Measurements from ENCODE around the gene BANP. TPM values are rescaled to one million over a fixed set of nuclear protein-coding genes. Genes with fewer than 3 reads are reported as not detected.
"Not testable (repeated sequence)": the region's sequence is repeated elsewhere in the genome, so short reads cannot be mapped to it uniquely, and the experiment has no call there.

Gene BANP
- total RNA-seq, 1 donor from 2014 or later = 28.2 TPM

DNA sequence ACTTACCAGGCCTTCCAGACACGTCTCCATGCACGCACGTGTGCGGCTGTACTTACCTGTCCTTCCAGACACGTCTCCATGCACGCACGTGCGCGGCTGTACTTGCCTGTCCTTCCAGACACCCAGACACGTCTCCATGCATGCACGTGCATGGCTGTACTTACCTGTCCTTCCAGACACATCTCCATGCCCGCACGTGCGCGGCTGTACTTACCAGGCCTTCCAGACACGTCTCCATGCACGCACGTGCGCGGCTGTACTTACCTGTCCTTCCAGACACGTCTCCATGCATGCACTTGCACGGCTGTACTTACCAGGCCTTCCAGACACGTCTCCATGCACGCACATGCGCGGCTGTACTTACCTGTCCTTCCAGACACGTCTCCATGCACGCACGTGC is 47.8 kb downstream of the BANP start:
- H3K4me3 ChIP-seq (ENCODE audit: low read length in 3 of 3); H3K36me3 ChIP-seq (ENCODE audit: control insufficient read depth in 3 of 3, insufficient read depth in 3 of 3, low read length in 3 of 3); H3K4me1 ChIP-seq (ENCODE audit: control insufficient read depth in 3 of 3, insufficient read depth in 3 of 3, low read length in 3 of 3); H3K27ac ChIP-seq (ENCODE audit: low read depth, low read length); H3K9ac ChIP-seq (ENCODE audit: low read depth in 1 of 3, low read length in 3 of 3); H3K27me3 ChIP-seq (ENCODE audit: control insufficient read depth in 3 of 3, insufficient read depth in 3 of 3, low read length in 3 of 3); H3K9me3 ChIP-seq (ENCODE audit: control insufficient read depth in 3 of 3, low read length in 3 of 3): not testable (repeated sequence)

DNA sequence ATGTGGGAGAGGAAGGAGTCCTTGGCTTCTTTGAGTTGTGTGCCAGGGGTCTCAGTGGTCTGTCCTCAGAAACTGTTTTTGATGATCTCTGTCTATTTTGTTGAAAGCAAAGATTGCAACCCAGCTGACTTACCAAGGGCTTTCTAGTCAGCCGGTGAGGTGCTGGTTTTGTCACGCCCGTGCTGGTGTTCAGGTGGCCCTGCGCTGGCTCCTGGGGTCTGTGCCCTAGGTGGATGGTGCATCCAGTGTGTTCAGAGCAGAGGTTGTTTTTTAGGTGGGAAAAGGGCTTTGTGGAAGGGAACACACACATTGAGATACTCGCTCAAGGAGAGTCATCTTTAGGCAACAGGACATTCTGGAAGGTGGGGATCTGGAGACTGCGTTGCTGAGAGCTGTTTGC is 51.0 kb downstream of the BANP start:
- Histone ChIP-seq H3K9me3 (ENCODE audit: control insufficient read depth in 3 of 3, low read length in 3 of 3) (no peaks in the 10 kb centered on the region), H3K4me3 (ENCODE audit: low read length in 3 of 3) (no peak overlapping the region), H3K27me3 (ENCODE audit: control insufficient read depth in 3 of 3, insufficient read depth in 3 of 3, low read length in 3 of 3) (no peaks in the 10 kb centered on the region), H3K27ac (ENCODE audit: low read depth, low read length) (no peak overlapping the region), H3K4me1 (ENCODE audit: control insufficient read depth in 3 of 3, insufficient read depth in 3 of 3, low read length in 3 of 3) (peaks cover 0 to 3% (median 0%) of the 10 kb centered on the region in 3 donors), H3K9ac (ENCODE audit: low read depth in 1 of 3, low read length in 3 of 3) (no peak overlapping the region), H3K36me3 (ENCODE audit: control insufficient read depth in 3 of 3, insufficient read depth in 3 of 3, low read length in 3 of 3) (peaks cover 7 to 17% (median 11%) of the 10 kb centered on the region in 3 donors)

DNA sequence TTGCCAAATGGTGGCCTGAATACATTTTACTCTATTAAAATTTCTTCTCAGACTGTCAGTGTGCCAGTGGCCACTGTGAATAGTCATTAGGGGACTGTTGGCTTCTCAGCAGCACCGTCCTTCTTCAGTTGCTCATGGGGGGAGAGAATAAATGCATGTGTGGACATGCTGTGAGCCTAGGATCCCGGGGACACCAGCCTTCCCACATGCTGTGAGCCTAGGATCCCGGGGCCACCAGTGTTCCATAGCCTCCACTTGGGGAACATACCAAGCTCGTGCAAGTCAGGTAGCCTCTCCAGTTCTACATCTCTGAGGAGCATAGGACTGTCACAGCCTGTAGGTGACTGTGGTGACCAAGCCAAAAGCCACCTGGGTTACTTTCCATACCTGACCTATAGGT is 51.5 kb downstream of the BANP start:
- Histone ChIP-seq H3K27me3 (ENCODE audit: control insufficient read depth in 3 of 3, insufficient read depth in 3 of 3, low read length in 3 of 3) (no peaks in the 10 kb centered on the region), H3K9ac (ENCODE audit: low read depth in 1 of 3, low read length in 3 of 3) (no peak overlapping the region), H3K9me3 (ENCODE audit: control insufficient read depth in 3 of 3, low read length in 3 of 3) (no peaks in the 10 kb centered on the region), H3K27ac (ENCODE audit: low read depth, low read length) (no peak overlapping the region), H3K4me3 (ENCODE audit: low read length in 3 of 3) (no peak overlapping the region), H3K36me3 (ENCODE audit: control insufficient read depth in 3 of 3, insufficient read depth in 3 of 3, low read length in 3 of 3) (peaks cover 10 to 20% (median 15%) of the 10 kb centered on the region in 3 donors), H3K4me1 (ENCODE audit: control insufficient read depth in 3 of 3, insufficient read depth in 3 of 3, low read length in 3 of 3) (peaks cover 0 to 3% (median 0%) of the 10 kb centered on the region in 3 donors)

DNA sequence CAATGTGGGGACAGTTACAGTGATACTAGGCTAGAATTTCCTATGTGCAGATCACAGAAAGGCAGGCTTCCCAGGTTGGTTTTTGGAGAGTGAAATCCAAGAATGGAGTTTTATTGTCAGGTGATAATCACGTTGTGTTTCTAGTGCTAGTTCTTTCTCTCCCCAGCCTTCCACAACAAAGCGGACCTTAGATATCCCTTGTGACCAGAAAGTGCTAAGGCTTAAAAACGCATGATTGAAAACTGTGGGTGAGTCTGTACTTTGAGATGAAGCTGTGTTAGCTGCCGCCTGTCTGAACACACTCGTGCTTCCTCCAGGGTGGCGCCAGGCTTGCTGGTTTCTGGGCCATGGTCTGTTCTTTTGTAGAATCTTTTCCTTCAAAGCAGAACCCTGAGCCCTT is 52.1 kb downstream of the BANP start:
- Histone ChIP-seq H3K9ac (ENCODE audit: low read depth in 1 of 3, low read length in 3 of 3) (no peak overlapping the region), H3K27ac (ENCODE audit: low read depth, low read length) (no peak overlapping the region), H3K4me3 (ENCODE audit: low read length in 3 of 3) (no peak overlapping the region), H3K9me3 (ENCODE audit: control insufficient read depth in 3 of 3, low read length in 3 of 3) (no peaks in the 10 kb centered on the region), H3K4me1 (ENCODE audit: control insufficient read depth in 3 of 3, insufficient read depth in 3 of 3, low read length in 3 of 3) (peaks cover 0 to 3% (median 0%) of the 10 kb centered on the region in 3 donors), H3K27me3 (ENCODE audit: control insufficient read depth in 3 of 3, insufficient read depth in 3 of 3, low read length in 3 of 3) (no peaks in the 10 kb centered on the region), H3K36me3 (ENCODE audit: control insufficient read depth in 3 of 3, insufficient read depth in 3 of 3, low read length in 3 of 3) (peaks cover 14 to 24% (median 18%) of the 10 kb centered on the region in 3 donors)

DNA sequence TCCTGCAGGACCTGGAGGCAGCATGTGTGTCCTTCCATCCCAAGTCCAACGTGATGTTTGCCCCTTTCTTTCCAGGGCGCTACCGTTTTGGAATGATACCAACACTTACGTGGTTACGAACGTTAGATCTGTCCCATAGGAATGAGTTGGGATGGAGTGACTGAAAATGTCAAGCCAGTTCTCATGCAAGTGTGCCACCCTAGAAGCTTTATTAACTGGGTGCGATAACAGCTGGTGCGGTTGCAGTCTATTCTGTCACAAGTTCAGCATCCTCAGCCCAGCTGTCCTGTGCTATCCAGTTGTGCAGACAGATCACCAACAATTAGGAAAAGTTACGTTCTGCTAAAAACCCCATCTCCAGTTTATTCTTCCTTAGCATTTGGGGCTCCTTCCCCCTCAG is 52.5 kb downstream of the BANP start:
- no peak overlapping the region for H3K4me3 ChIP-seq (ENCODE audit: low read length in 3 of 3)
- peaks cover 0 to 3% (median 0%) of the 10 kb centered on the region in 3 donors for H3K4me1 ChIP-seq (ENCODE audit: control insufficient read depth in 3 of 3, insufficient read depth in 3 of 3, low read length in 3 of 3)
- no peaks in the 10 kb centered on the region for H3K9me3 ChIP-seq (ENCODE audit: control insufficient read depth in 3 of 3, low read length in 3 of 3)
- H3K27me3 ChIP-seq (ENCODE audit: control insufficient read depth in 3 of 3, insufficient read depth in 3 of 3, low read length in 3 of 3) = no peaks in the 10 kb centered on the region
- no peak overlapping the region for H3K27ac ChIP-seq (ENCODE audit: low read depth, low read length)
- peaks cover 14 to 24% (median 18%) of the 10 kb centered on the region in 3 donors for H3K36me3 ChIP-seq (ENCODE audit: control insufficient read depth in 3 of 3, insufficient read depth in 3 of 3, low read length in 3 of 3)
- no peak overlapping the region for H3K9ac ChIP-seq (ENCODE audit: low read depth in 1 of 3, low read length in 3 of 3)

DNA sequence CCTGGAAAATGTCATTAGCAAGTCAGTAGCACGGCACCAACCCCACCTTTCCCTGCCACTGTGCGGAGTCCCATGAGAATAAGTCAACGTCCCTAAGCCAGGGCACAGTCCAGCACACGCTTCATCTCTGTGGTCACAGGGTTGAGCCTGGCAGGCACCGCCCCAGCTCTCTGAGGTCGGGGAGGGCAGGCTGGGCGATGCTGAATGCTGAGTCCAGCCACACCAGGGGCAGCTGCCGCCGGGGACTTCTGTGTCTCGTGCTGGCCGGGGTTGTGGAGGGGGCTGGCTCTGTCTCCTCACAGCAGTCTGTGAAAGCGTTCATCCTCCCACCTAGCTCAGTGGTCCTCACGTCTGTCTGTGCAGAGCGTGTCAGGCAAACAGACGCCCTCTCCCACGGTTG is 53.2 kb downstream of the BANP start:
- no peak overlapping the region for H3K27ac ChIP-seq (ENCODE audit: low read depth, low read length)
- H3K4me1 ChIP-seq (ENCODE audit: control insufficient read depth in 3 of 3, insufficient read depth in 3 of 3, low read length in 3 of 3) = peaks cover 0 to 3% (median 0%) of the 10 kb centered on the region in 3 donors
- H3K27me3 ChIP-seq (ENCODE audit: control insufficient read depth in 3 of 3, insufficient read depth in 3 of 3, low read length in 3 of 3) = no peaks in the 10 kb centered on the region
- H3K9ac ChIP-seq (ENCODE audit: low read depth in 1 of 3, low read length in 3 of 3) = no peak overlapping the region
- peaks cover 14 to 21% (median 18%) of the 10 kb centered on the region in 3 donors for H3K36me3 ChIP-seq (ENCODE audit: control insufficient read depth in 3 of 3, insufficient read depth in 3 of 3, low read length in 3 of 3)
- H3K4me3 ChIP-seq (ENCODE audit: low read length in 3 of 3) = no peak overlapping the region
- no peaks in the 10 kb centered on the region for H3K9me3 ChIP-seq (ENCODE audit: control insufficient read depth in 3 of 3, low read length in 3 of 3)

DNA sequence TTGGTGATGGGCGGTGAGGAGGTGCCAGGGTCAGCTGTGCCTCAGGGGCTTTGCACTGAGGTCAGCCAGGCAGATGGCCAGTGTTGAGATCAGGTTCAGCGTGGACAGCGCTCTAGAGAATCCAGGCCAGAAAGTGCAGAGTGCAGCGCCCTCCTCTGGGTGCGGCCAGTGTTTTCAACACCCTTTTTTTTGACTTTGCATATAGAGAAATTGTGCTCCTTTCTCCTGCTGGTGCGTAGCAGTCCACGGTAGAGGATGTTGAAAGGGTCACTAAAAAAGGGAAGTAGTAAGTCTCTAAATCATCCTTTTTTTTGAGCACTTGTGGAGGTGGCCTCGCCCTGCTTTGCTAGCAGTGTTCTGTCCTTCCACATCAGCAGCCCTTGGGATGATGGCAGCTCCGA is 53.9 kb downstream of the BANP start:
- no peak overlapping the region for H3K4me3 ChIP-seq (ENCODE audit: low read length in 3 of 3)
- H3K4me1 ChIP-seq (ENCODE audit: control insufficient read depth in 3 of 3, insufficient read depth in 3 of 3, low read length in 3 of 3) = peaks cover 0 to 3% (median 0%) of the 10 kb centered on the region in 3 donors
- no peaks in the 10 kb centered on the region for H3K27me3 ChIP-seq (ENCODE audit: control insufficient read depth in 3 of 3, insufficient read depth in 3 of 3, low read length in 3 of 3)
- no peak overlapping the region for H3K27ac ChIP-seq (ENCODE audit: low read depth, low read length)
- H3K36me3 ChIP-seq (ENCODE audit: control insufficient read depth in 3 of 3, insufficient read depth in 3 of 3, low read length in 3 of 3) = peaks cover 14 to 26% (median 18%) of the 10 kb centered on the region in 3 donors
- H3K9ac ChIP-seq (ENCODE audit: low read depth in 1 of 3, low read length in 3 of 3) = no peak overlapping the region
- no peaks in the 10 kb centered on the region for H3K9me3 ChIP-seq (ENCODE audit: control insufficient read depth in 3 of 3, low read length in 3 of 3)

DNA sequence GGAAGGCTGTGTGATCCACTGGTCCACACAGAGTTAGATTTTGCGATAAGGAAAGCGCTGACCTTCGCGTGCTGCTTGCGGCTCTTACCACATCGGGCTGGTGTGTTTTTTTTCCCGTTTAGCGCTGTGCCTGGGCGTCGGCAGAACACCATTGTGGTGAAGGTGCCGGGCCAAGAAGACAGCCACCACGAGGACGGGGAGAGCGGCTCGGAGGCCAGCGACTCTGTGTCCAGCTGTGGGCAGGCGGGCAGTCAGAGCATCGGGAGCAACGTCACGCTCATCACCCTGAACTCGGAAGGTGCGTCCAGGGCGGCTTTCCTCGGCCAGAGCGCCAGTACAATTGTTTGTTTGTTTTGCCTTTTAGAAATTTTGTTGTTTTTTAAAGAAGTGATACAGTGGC is 54.7 kb downstream of the BANP start:
- H3K36me3 ChIP-seq (ENCODE audit: control insufficient read depth in 3 of 3, insufficient read depth in 3 of 3, low read length in 3 of 3) = peaks cover 20 to 32% (median 25%) of the 10 kb centered on the region in 3 donors
- H3K4me3 ChIP-seq (ENCODE audit: low read length in 3 of 3) = no peak overlapping the region
- no peak overlapping the region for H3K27ac ChIP-seq (ENCODE audit: low read depth, low read length)
- no peak overlapping the region for H3K9ac ChIP-seq (ENCODE audit: low read depth in 1 of 3, low read length in 3 of 3)
- peaks cover 0 to 5% (median 0%) of the 10 kb centered on the region in 3 donors for H3K4me1 ChIP-seq (ENCODE audit: control insufficient read depth in 3 of 3, insufficient read depth in 3 of 3, low read length in 3 of 3)
- H3K9me3 ChIP-seq (ENCODE audit: control insufficient read depth in 3 of 3, low read length in 3 of 3) = no peaks in the 10 kb centered on the region
- H3K27me3 ChIP-seq (ENCODE audit: control insufficient read depth in 3 of 3, insufficient read depth in 3 of 3, low read length in 3 of 3) = no peaks in the 10 kb centered on the region

DNA sequence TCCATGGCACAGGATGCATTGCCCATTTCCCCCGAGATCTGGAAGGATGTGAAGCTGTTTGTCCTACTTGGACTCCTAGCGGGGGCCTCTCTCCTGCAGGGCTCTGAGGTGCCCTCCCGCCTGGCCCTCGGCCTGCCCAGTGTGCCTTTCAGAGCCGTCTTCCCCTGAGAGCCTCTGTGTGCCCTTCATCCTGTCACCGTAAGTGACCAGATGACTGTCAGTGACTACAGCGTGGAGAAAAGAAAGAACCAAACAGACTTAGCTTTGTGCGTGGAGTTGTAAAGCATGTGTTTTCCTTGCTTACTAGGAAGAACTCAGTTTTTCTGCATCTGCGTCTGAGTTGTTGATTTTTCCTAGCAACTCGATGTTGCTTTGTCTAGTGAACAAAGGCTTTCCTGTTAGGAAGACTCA is 56.1 kb downstream of the BANP start:
- Histone ChIP-seq H3K4me1 (ENCODE audit: control insufficient read depth in 3 of 3, insufficient read depth in 3 of 3, low read length in 3 of 3) (peaks cover 0 to 5% (median 0%) of the 10 kb centered on the region in 3 donors), H3K36me3 (ENCODE audit: control insufficient read depth in 3 of 3, insufficient read depth in 3 of 3, low read length in 3 of 3) (peaks cover 20 to 32% (median 26%) of the 10 kb centered on the region in 3 donors), H3K9me3 (ENCODE audit: control insufficient read depth in 3 of 3, low read length in 3 of 3) (no peaks in the 10 kb centered on the region), H3K27ac (ENCODE audit: low read depth, low read length) (no peak overlapping the region), H3K9ac (ENCODE audit: low read depth in 1 of 3, low read length in 3 of 3) (peak overlapping the region in 1 of 3 donors; percentile 16), H3K27me3 (ENCODE audit: control insufficient read depth in 3 of 3, insufficient read depth in 3 of 3, low read length in 3 of 3) (no peaks in the 10 kb centered on the region), H3K4me3 (ENCODE audit: low read length in 3 of 3) (no peak overlapping the region)

DNA sequence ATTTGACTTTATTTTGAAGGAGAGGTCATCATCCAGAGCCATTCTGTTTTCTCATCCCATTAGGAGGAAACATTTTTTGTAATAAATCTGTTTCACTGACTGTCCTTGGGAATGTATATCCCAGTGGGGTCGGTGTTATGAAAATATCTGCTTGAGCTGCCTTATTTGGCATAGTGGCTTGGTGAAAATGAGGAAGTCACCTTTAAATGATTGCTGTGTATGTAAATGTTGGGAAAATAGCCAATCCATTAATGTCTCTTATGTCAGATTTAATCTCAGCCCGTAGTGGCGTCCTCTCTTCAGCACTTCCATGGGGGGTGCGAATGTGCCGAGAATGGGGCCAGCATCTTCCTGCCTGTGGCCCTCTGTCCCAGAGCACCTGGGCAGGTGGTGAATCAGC is 57.6 kb downstream of the BANP start:
- H3K27ac ChIP-seq (ENCODE audit: low read depth, low read length) = no peak overlapping the region
- H3K9ac ChIP-seq (ENCODE audit: low read depth in 1 of 3, low read length in 3 of 3) = no peak overlapping the region
- H3K4me3 ChIP-seq (ENCODE audit: low read length in 3 of 3) = no peak overlapping the region
- H3K4me1 ChIP-seq (ENCODE audit: control insufficient read depth in 3 of 3, insufficient read depth in 3 of 3, low read length in 3 of 3) = peaks cover 0 to 5% (median 0%) of the 10 kb centered on the region in 3 donors
- peaks cover 23 to 32% (median 26%) of the 10 kb centered on the region in 3 donors for H3K36me3 ChIP-seq (ENCODE audit: control insufficient read depth in 3 of 3, insufficient read depth in 3 of 3, low read length in 3 of 3)
- H3K27me3 ChIP-seq (ENCODE audit: control insufficient read depth in 3 of 3, insufficient read depth in 3 of 3, low read length in 3 of 3) = no peaks in the 10 kb centered on the region
- H3K9me3 ChIP-seq (ENCODE audit: control insufficient read depth in 3 of 3, low read length in 3 of 3) = no peaks in the 10 kb centered on the region
